Smooth muscle cell (in vitro differentiated cells): ENCODE results near the gene TMEM87A. TPM values are rescaled to one million over a fixed set of nuclear protein-coding genes. Genes with fewer than 3 reads are reported as not detected.
"Not testable (repeated sequence)": the region's sequence is repeated elsewhere in the genome, so short reads cannot be mapped to it uniquely, and the experiment has no call there.

Experiments
- DNase-seq: peaks from one replicate; lab custom pipeline; 2025; ENCODE audit not compliant: unreplicated experiment; lab: John Stamatoyannopoulos, UW
- H2AFZ ChIP-seq: fragments of 200-600 bp; sonication (generic); 2 replicates; pipeline ENCODE4 v1.6.0; 2016; ENCODE audit warnings: antibody characterized with exemption, low read depth, mild to moderate bottlenecking
- H3F3A ChIP-seq: fragments of 200-600 bp; sonication (generic); 2 replicates; pipeline ENCODE4 v1.6.0; 2017; ENCODE audit warnings: antibody characterized with exemption, low read depth
- H3K27ac ChIP-seq: fragments of 200-600 bp; sonication (generic); 2 replicates; pipeline ENCODE4 v1.5.1; 2016; ENCODE audit warnings: low read depth, mild to moderate bottlenecking
- H3K27me3 ChIP-seq: fragments of 200-600 bp; sonication (generic); 2 replicates; pipeline ENCODE4 v1.6.1; 2016; ENCODE audit warnings: low read depth, mild to moderate bottlenecking
- H3K36me3 ChIP-seq: fragments of 200-600 bp; sonication (generic); 2 replicates; pipeline ENCODE4 v1.5.1; 2016; ENCODE audit warnings: low read depth
- H3K4me1 ChIP-seq: fragments of 200-600 bp; sonication (generic); 2 replicates; pipeline ENCODE4 v1.5.1; 2016; ENCODE audit warnings: low read depth
- H3K4me2 ChIP-seq: fragments of 200-600 bp; sonication (generic); 2 replicates; pipeline ENCODE4 v1.6.0; 2016; ENCODE audit warnings: mild to moderate bottlenecking
- H3K4me3 ChIP-seq: fragments of 200-600 bp; sonication (generic); 2 replicates; pipeline ENCODE4 v1.5.1; 2016; ENCODE audit warnings: mild to moderate bottlenecking
- H3K79me2 ChIP-seq: fragments of 200-600 bp; sonication (generic); 2 replicates; pipeline ENCODE4 v1.6.0; 2016; ENCODE audit warnings: low read depth, mild to moderate bottlenecking
- H3K9ac ChIP-seq: fragments of 200-600 bp; sonication (generic); 2 replicates; pipeline ENCODE4 v1.6.0; 2016; ENCODE audit warnings: low read depth
- H3K9me3 ChIP-seq: fragments of 200-600 bp; sonication (generic); replicated peaks from 2 replicates; pipeline ENCODE4 v1.5.1; 2016; ENCODE audit warnings: low read depth
- H4K20me1 ChIP-seq: fragments of 200-600 bp; sonication (generic); 2 replicates; pipeline ENCODE4 v1.6.0; 2016; ENCODE audit warnings: low read depth
- CTCF ChIP-seq: fragments of 200-600 bp; sonication (generic); IDR thresholded peaks from 2 replicates; pipeline ENCODE4 v1.5.1; 2017; ENCODE audit warnings: borderline replicate concordance, mild to moderate bottlenecking, antibody characterized with exemption; ENCODE audit not compliant: insufficient read depth, poor library complexity, severe bottlenecking
- WGBS: methylation state at CpG from one replicate; pipeline ENCODE4 v1.1.7; 2016; ENCODE audit warnings: low lambda C conversion rate; 5-methylcytosine and 5-hydroxymethylcytosine counted together
- polyA plus RNA-seq: library from polyadenylated mRNA; unstranded; fragments of >200 nt; fragmentation: Nextera tagmentation; extraction: Ambion mirVana; gene quantifications from 2 replicates; pipeline ENCODE4 v1.2.1, GENCODE V29; 2016
- total RNA-seq: library from RNA; depleted of rRNA; stranded (reverse); fragments of >200 nt; gene quantifications from 2 replicates; pipeline ENCODE4 v1.2.3, GENCODE V29; 2014

Gene TMEM87A
- total and polyA plus RNA-seq, 2 experiments from 2014 or later = 59.9 to 82.3 TPM

- Histone ChIP-seq H4K20me1 (peaks cover 15% of the 10 kb centered on the region), H3K79me2 (peaks cover 9% of the 10 kb centered on the region), H3K27me3 (no peaks in the 10 kb centered on the region), H2AFZ (no peak overlapping the region), H3K4me3 (no peak overlapping the region), H3K4me2 (no peak overlapping the region), H3K36me3 (peaks cover 34% of the 10 kb centered on the region), H3K4me1 (no peaks in the 10 kb centered on the region), H3K27ac (no peak overlapping the region), H3K9me3 (no peaks in the 10 kb centered on the region), H3K9ac (no peak overlapping the region), H3F3A (no peaks in the 10 kb centered on the region)
- DNase-seq = no peak
- TF ChIP-seq CTCF = no peak
Measured at GRCh38 chr15:42239528-42240182, 33.6 kb downstream of the TMEM87A start.

GRCh38 chr15:42233107-42233506 is 40.1 kb downstream of the TMEM87A start:
- H3K4me2 ChIP-seq = no peak overlapping the region
- peak overlapping the region; percentile 8 for H3K27ac ChIP-seq
- no peaks in the 10 kb centered on the region for H3K4me1 ChIP-seq
- TF ChIP-seq CTCF = no peak
- no peak overlapping the region for H2AFZ ChIP-seq
- no peaks in the 10 kb centered on the region for H3K27me3 ChIP-seq
- peaks cover 35% of the 10 kb centered on the region for H3K36me3 ChIP-seq
- 96% methylated on average over 2 of the region's 2 CpGs for WGBS
- H3K4me3 ChIP-seq = no peak overlapping the region
- H3K79me2 ChIP-seq = no peaks in the 10 kb centered on the region
- no peaks in the 10 kb centered on the region for H3F3A ChIP-seq
- no peak for DNase-seq
- H3K9ac ChIP-seq = no peak overlapping the region
- H3K9me3 ChIP-seq = no peaks in the 10 kb centered on the region
- H4K20me1 ChIP-seq = peaks cover 20% of the 10 kb centered on the region

GRCh38 chr15:42232606-42233005 is 40.6 kb downstream of the TMEM87A start:
- Histone ChIP-seq H3K36me3 (peaks cover 34% of the 10 kb centered on the region), H3K79me2 (no peaks in the 10 kb centered on the region), H3K9me3 (no peaks in the 10 kb centered on the region), H3K27ac (peak overlapping the region; percentile 8), H4K20me1 (peaks cover 20% of the 10 kb centered on the region), H3K9ac (no peak overlapping the region), H3K4me1 (no peaks in the 10 kb centered on the region), H3K4me2 (no peak overlapping the region), H3K27me3 (no peaks in the 10 kb centered on the region), H3F3A (no peaks in the 10 kb centered on the region), H3K4me3 (no peak overlapping the region), H2AFZ (no peak overlapping the region)
- 61% methylated on average over 5 of the region's 5 CpGs for WGBS
- no peak for TF ChIP-seq CTCF
- DNase-seq = no peak

- H3K27ac ChIP-seq = no peak overlapping the region
- DNase-seq = no peak
- H3K4me3 ChIP-seq = no peak overlapping the region
- H3K4me2 ChIP-seq = no peak overlapping the region
- no peak for TF ChIP-seq CTCF
- peaks cover 27% of the 10 kb centered on the region for H3K36me3 ChIP-seq
- no peaks in the 10 kb centered on the region for H3K79me2 ChIP-seq
- H3K9me3 ChIP-seq = no peaks in the 10 kb centered on the region
- H2AFZ ChIP-seq = no peak overlapping the region
- peaks cover 20% of the 10 kb centered on the region for H4K20me1 ChIP-seq
- H3F3A ChIP-seq = no peaks in the 10 kb centered on the region
- H3K4me1 ChIP-seq = no peaks in the 10 kb centered on the region
- WGBS = 94% methylated on average over 1 of the region's 1 CpG
- no peak overlapping the region for H3K9ac ChIP-seq
- no peaks in the 10 kb centered on the region for H3K27me3 ChIP-seq
Measured at GRCh38 chr15:42231088-42231487, 42.1 kb downstream of the TMEM87A start.

GRCh38 chr15:42228981-42229380 is 44.3 kb downstream of the TMEM87A start:
- Histone ChIP-seq H3K36me3 (peaks cover 23% of the 10 kb centered on the region), H4K20me1 (peaks cover 18% of the 10 kb centered on the region)
- not testable (repeated sequence) for H3K4me2 ChIP-seq, H3K79me2 ChIP-seq, H3K4me1 ChIP-seq, DNase-seq, H3K27ac ChIP-seq, H3F3A ChIP-seq, H2AFZ ChIP-seq, H3K4me3 ChIP-seq, H3K27me3 ChIP-seq, H3K9me3 ChIP-seq, H3K9ac ChIP-seq
- 95% methylated on average over 5 of the region's 5 CpGs for WGBS
